Activated CD8-positive, alpha-beta T cell treated with anti-CD3 and anti-CD28 coated beads, Interleukin-2, amount 10 ng/mL, durations not matched to agents 7 days and 5 days (primary cell): ENCODE measurements around the gene RUNX1. TPM values are rescaled to one million over a fixed set of nuclear protein-coding genes. Genes with fewer than 3 reads are reported as not detected.
"Not testable (repeated sequence)": the region's sequence is repeated elsewhere in the genome, so short reads cannot be mapped to it uniquely, and the experiment has no call there.

Experiments used
- ATAC-seq: fragments of 150-1000 bp; cut with Tn5 transposase; one replicate; pipeline ENCODE4 v1.10.0; 2021; ENCODE audit warnings: moderate library complexity
- CTCF ChIA-PET: fragments of 350-600 bp; sonication (Branson Sonifier 250); formaldehyde crosslinking; loops from one replicate; lab custom pipeline; 2021; ENCODE audit warnings: antibody characterized with exemption; lab: Charles Lee
- POLR2A ChIA-PET: fragments of 350-600 bp; sonication (Branson Sonifier 250); formaldehyde crosslinking; loops from one replicate; lab custom pipeline; 2021; ENCODE audit warnings: antibody characterized with exemption; lab: Charles Lee
- DNase-seq: peaks from one replicate; pipeline ENCODE4 v3.0.0-alpha.2; 2020
- H3K27ac Mint-ChIP-seq: one replicate; pipeline ENCODE4 v1.8.0; 2021; ENCODE audit warnings: mild to moderate bottlenecking, mixed read lengths
- H3K27me3 Mint-ChIP-seq: one replicate; pipeline ENCODE4 v1.8.0; 2021; ENCODE audit warnings: low read depth, mixed read lengths
- H3K36me3 Mint-ChIP-seq: one replicate; pipeline ENCODE4 v1.8.0; 2021; ENCODE audit warnings: low read depth, mixed read lengths
- H3K4me1 Mint-ChIP-seq: one replicate; pipeline ENCODE4 v1.8.0; 2021; ENCODE audit warnings: low read depth, mixed read lengths
- H3K4me3 Mint-ChIP-seq: one replicate; pipeline ENCODE4 v1.8.0; 2021; ENCODE audit warnings: mild to moderate bottlenecking, mixed read lengths
- H3K9me3 Mint-ChIP-seq: one replicate; pipeline ENCODE4 v1.8.0; 2022; ENCODE audit warnings: mixed read lengths; ENCODE audit not compliant: insufficient read depth
- total RNA-seq, 2 experiments: library from RNA; stranded (reverse); gene quantifications; one replicate each; pipeline ENCODE4 v1.2.3, GENCODE V29; 2021

RUNX1 gene
- total RNA-seq, 2 experiments from 2014 or later, result 10.4 to 10.6 TPM

GRCh38 chr21:34951868-34952267, 97.2 kb downstream of the RUNX1 start:
- ATAC-seq, H3K27ac Mint-ChIP-seq, H3K36me3 Mint-ChIP-seq, DNase-seq, H3K9me3 Mint-ChIP-seq, H3K4me3 Mint-ChIP-seq, POLR2A ChIA-PET, H3K27me3 Mint-ChIP-seq: not testable (repeated sequence)
- CTCF ChIA-PET, result interaction anchor here (1.0 to 1.6 kb wide), 2 partner anchors 9 to 38 kb away, joined by 4 read pairs; no protein-coding TSS in a partner anchor
- H3K4me1 Mint-ChIP-seq, result peaks cover 11% of the 10 kb centered on the region

DNA sequence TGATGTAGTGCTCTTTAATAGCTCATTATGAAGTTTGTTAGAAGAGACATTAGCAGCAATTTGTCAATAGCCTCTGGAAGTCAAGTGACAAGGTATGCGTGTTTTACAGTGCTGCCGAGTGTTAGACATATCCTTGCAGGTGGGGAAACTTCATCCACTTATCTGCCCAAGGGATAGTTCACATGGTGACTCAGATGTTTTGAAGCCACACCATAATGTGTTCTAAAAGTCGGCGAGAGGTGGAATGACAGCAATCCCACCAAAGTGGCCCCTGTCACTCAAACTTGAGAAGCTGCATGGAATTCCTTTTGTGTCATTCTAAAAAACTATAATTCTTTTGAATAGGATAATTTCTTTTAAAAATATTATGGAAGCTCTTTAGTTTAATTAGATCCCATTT, 98.1 kb downstream of the RUNX1 start:
- Mint-ChIP-seq H3K9me3 (no peaks in the 10 kb centered on the region), H3K4me1 (peaks cover 20% of the 10 kb centered on the region), H3K4me3 (no peak overlapping the region), H3K27ac (no peak overlapping the region), H3K27me3 (peaks cover 4% of the 10 kb centered on the region), H3K36me3 (peaks cover 8% of the 10 kb centered on the region)
- CTCF ChIA-PET, result interaction anchor here (0.9 to 2.0 kb wide), 4 partner anchors 10 to 32 kb away, joined by 3 to 7 read pairs (median 4); no protein-coding TSS in a partner anchor
- no peak for DNase-seq
- ATAC-seq, result no peak
- POLR2A ChIA-PET, result interaction anchor here (1.3 kb wide), 1 partner anchor 10 kb away, joined by 3 read pairs; no protein-coding TSS in a partner anchor

DNA sequence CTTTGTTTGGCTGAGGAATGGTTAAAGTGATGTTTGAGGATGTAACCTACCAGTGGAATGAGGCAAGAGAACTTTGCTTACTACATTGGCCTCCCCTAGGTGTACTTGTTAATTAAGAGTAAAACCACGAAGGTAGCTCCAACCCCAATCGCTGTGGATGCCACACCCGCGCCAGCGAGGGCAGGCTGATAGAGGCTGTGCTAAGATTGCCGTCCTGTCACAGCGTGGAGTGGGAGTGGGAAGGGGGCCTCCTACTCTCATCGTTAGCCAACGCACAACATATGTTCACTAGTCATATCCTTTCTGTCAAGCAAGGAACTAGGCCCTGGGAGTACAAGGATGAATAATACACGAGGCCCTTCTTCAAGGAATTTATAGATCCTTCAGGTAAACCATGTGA, 99.6 kb downstream of the RUNX1 start:
- ATAC-seq (no peak), DNase-seq (no peak)
- peaks cover 12% of the 10 kb centered on the region for H3K36me3 Mint-ChIP-seq
- no peak overlapping the region for H3K4me3 Mint-ChIP-seq
- H3K9me3 Mint-ChIP-seq, result no peaks in the 10 kb centered on the region
- peaks cover 29% of the 10 kb centered on the region for H3K4me1 Mint-ChIP-seq
- H3K27me3 Mint-ChIP-seq, result peaks cover 4% of the 10 kb centered on the region
- ChIA-PET POLR2A (interaction anchor here (1.1 kb wide), 1 partner anchor 15 kb away, joined by 3 read pairs; no protein-coding TSS in a partner anchor), CTCF (interaction anchor here (0.8 to 2.0 kb wide), 4 partner anchors 10 to 62 kb away, joined by 3 to 7 read pairs (median 4); no protein-coding TSS in a partner anchor)
- no peak overlapping the region for H3K27ac Mint-ChIP-seq

DNA sequence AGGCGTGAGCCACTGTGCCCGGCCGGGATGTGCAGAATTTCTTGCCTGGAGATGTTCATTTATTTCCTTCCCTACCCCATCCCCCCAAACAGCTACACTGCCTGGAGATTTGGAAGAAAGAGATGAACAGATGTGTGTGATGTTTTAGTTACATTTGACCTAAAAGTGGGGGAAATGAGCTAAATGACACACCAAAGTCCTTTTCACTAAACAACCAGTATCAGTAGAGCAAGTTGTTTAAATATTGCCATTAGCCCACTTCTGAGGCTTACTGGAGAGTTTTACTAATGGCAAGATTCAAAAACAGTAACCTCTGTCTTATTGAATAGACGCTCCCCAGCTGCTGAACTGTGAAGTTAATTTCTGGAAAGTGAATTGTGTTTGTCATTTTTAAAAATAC, 100.1 kb downstream of the RUNX1 start:
- H3K36me3 Mint-ChIP-seq, result peaks cover 15% of the 10 kb centered on the region
- ATAC-seq (no peak), DNase-seq (no peak)
- ChIA-PET POLR2A (interaction anchor here (1.1 kb wide), 1 partner anchor 15 kb away, joined by 3 read pairs; no protein-coding TSS in a partner anchor), CTCF (interaction anchor here (0.8 to 1.2 kb wide), 3 partner anchors 10 to 61 kb away, joined by 3 to 6 read pairs (median 3); no protein-coding TSS in a partner anchor)
- H3K4me3 Mint-ChIP-seq, result no peak overlapping the region
- H3K27me3 Mint-ChIP-seq, result peaks cover 2% of the 10 kb centered on the region
- H3K27ac Mint-ChIP-seq, result no peak overlapping the region
- peaks cover 34% of the 10 kb centered on the region for H3K4me1 Mint-ChIP-seq
- no peaks in the 10 kb centered on the region for H3K9me3 Mint-ChIP-seq

- POLR2A ChIA-PET, result no interaction called here
- peaks cover 15% of the 10 kb centered on the region for H3K36me3 Mint-ChIP-seq
- peaks cover under 1% of the 10 kb centered on the region for H3K27me3 Mint-ChIP-seq
- H3K4me1 Mint-ChIP-seq, result peaks cover 38% of the 10 kb centered on the region
- no peak for ATAC-seq
- CTCF ChIA-PET, result interaction anchor here (1.2 to 3.0 kb wide), 2 partner anchors 11 to 35 kb away, joined by 6 to 16 read pairs; no protein-coding TSS in a partner anchor
- H3K27ac Mint-ChIP-seq, result no peak overlapping the region
- no peak overlapping the region for H3K4me3 Mint-ChIP-seq
- DNase-seq, result no peak
- H3K9me3 Mint-ChIP-seq, result no peaks in the 10 kb centered on the region
Observed at GRCh38 chr21:34948157-34948556, 100.9 kb downstream of the RUNX1 start.

- ChIA-PET CTCF (interaction anchor here (0.8 to 3.0 kb wide), 19 partner anchors 9 to 101 kb away, joined by 3 to 35 read pairs (median 6); no protein-coding TSS in a partner anchor), POLR2A (interaction anchor here (1.1 to 1.5 kb wide), 4 partner anchors 13 to 101 kb away, joined by 3 to 9 read pairs (median 3); no protein-coding TSS in a partner anchor)
- no peak overlapping the region for H3K27ac Mint-ChIP-seq
- peaks cover 15% of the 10 kb centered on the region for H3K36me3 Mint-ChIP-seq
- no peaks in the 10 kb centered on the region for H3K9me3 Mint-ChIP-seq
- no peak for DNase-seq
- H3K4me1 Mint-ChIP-seq, result peaks cover 40% of the 10 kb centered on the region
- no peak overlapping the region for H3K4me3 Mint-ChIP-seq
- ATAC-seq, result no peak
- H3K27me3 Mint-ChIP-seq, result peaks cover under 1% of the 10 kb centered on the region
Observed at GRCh38 chr21:34946916-34947534, 102.1 kb downstream of the RUNX1 start.

- Mint-ChIP-seq H3K36me3 (peaks cover 13% of the 10 kb centered on the region), H3K9me3 (no peaks in the 10 kb centered on the region), H3K4me1 (peaks cover 40% of the 10 kb centered on the region), H3K27ac (no peak overlapping the region), H3K4me3 (no peak overlapping the region), H3K27me3 (peaks cover 4% of the 10 kb centered on the region)
- ChIA-PET CTCF (interaction anchor here (0.8 to 3.0 kb wide), 20 partner anchors 8 to 102 kb away, joined by 3 to 35 read pairs (median 6); no protein-coding TSS in a partner anchor), POLR2A (interaction anchor here (0.6 to 1.5 kb wide), 5 partner anchors 13 to 102 kb away, joined by 3 to 9 read pairs (median 3); no protein-coding TSS in a partner anchor)
- ATAC-seq (no peak), DNase-seq (no peak)
Observed at GRCh38 chr21:34946385-34946840, 102.7 kb downstream of the RUNX1 start.

- no peak overlapping the region for H3K4me3 Mint-ChIP-seq
Observed at GRCh38 chr21:34945288-34945687, 103.8 kb downstream of the RUNX1 start.

DNA sequence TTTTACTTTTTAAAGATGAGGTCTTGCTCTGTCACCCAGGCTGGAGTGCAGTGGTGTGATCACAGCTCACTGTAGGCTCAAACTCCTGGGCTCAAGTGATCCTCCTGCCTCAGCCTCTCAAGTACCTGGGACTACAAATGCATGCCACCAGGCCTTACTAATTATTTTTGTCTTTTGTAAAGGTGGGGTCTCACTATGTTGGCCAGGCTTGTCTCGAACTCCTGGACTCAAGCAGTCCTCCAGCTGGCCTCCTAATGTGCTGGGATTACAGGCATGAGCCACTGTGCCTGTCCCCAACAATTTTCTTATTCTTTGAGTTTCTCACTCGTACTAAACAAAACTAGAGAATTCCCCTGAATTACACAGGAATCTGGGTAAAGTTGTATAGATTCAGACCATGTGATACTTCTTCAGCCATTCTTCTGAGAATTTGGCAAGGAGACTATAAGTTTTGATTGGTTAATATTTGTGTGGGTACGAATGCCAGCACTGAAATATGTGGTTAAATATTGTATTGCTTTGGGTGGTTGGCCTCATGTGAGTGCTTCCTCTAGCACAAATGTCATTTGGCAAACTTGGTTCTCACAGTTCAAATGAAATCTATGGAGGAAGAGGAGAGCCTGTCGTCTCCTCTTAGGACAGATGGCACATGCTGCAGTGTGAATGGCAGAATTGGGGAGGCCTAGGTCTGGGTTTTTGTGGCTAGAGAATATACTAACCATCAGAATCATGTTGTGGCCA, 104.9 kb downstream of the RUNX1 start:
- ChIA-PET POLR2A (no interaction called here), CTCF (interaction anchor here (0.8 kb wide), 1 partner anchor 52 kb away, joined by 3 read pairs; no protein-coding TSS in a partner anchor)
- peaks cover 6% of the 10 kb centered on the region for H3K27me3 Mint-ChIP-seq
- peaks cover 44% of the 10 kb centered on the region for H3K4me1 Mint-ChIP-seq
- no peak for DNase-seq
- peaks cover 13% of the 10 kb centered on the region for H3K36me3 Mint-ChIP-seq
- no peaks in the 10 kb centered on the region for H3K9me3 Mint-ChIP-seq
- H3K4me3 Mint-ChIP-seq, result no peak overlapping the region
- peak overlapping the region; percentile 15 for H3K27ac Mint-ChIP-seq
- no peak for ATAC-seq

More at GRCh38 chr21:34945288-34945687, 103.8 kb downstream of the RUNX1 start:
- no peak overlapping the region for H3K27ac Mint-ChIP-seq
- ChIA-PET POLR2A (interaction anchor here (0.6 to 1.0 kb wide), 2 partner anchors 11 to 29 kb away, joined by 5 read pairs; no protein-coding TSS in a partner anchor), CTCF (interaction anchor here (1.3 to 3.0 kb wide), 6 partner anchors 9 to 55 kb away, joined by 3 to 35 read pairs (median 11); no protein-coding TSS in a partner anchor)
- peaks cover 13% of the 10 kb centered on the region for H3K36me3 Mint-ChIP-seq
- H3K9me3 Mint-ChIP-seq, result no peaks in the 10 kb centered on the region
- no peak for ATAC-seq
- peaks cover 6% of the 10 kb centered on the region for H3K27me3 Mint-ChIP-seq
- peaks cover 40% of the 10 kb centered on the region for H3K4me1 Mint-ChIP-seq
- DNase-seq, result no peak

DNA sequence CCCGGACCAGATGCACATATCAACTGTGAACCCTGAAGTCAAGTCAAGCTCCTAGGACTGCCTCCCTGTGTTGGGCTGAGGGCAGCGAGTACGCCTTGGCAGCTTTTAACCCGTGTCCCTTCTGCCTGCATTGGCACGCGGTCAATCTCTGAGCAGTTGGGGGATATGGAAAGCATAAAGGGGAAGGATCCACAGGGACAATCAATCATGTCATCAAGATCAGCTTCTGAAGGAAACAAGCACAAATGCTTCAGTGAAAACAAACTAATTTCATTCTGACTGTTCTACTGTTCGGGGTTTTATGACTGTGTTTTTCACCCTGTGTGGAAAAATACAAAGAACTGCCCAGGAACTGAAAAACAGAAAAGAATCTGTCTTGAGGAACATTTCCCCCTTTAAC, 106.2 kb downstream of the RUNX1 start:
- H3K4me3 Mint-ChIP-seq, result no peak overlapping the region
- ATAC-seq, result no peak

DNA sequence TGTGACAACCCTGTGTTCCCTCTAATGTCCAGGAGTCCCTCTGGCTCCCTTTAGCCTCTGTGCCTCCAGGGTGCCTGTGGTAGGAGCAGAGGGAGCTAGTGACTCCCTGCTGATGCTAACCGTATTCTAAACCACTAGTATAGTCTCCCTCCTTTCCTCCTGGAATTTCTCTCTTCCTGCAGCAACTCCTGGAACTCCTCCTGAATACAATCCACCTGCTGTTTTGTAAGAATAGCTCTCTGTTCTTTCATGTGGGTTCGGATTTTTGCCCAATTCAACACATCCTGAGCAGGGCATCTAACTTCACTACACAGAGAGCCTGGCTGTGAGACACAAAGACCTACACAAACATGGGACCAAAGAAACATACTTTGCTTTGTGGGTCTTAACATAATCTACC, 107.9 kb downstream of the RUNX1 start:
- ATAC-seq (no peak), DNase-seq (no peak)
- peaks cover 6% of the 10 kb centered on the region for H3K27me3 Mint-ChIP-seq
- peaks cover 11% of the 10 kb centered on the region for H3K36me3 Mint-ChIP-seq
- H3K27ac Mint-ChIP-seq, result no peak overlapping the region
- H3K4me3 Mint-ChIP-seq, result no peak overlapping the region
- peaks cover 39% of the 10 kb centered on the region for H3K4me1 Mint-ChIP-seq
- CTCF ChIA-PET, result no interaction called here
- POLR2A ChIA-PET, result no interaction called here
- no peaks in the 10 kb centered on the region for H3K9me3 Mint-ChIP-seq

More for the DNA sequence above, 106.2 kb downstream of the RUNX1 start:
- H3K27me3 Mint-ChIP-seq, result peaks cover 6% of the 10 kb centered on the region
- DNase-seq, result no peak
- no peaks in the 10 kb centered on the region for H3K9me3 Mint-ChIP-seq
- POLR2A ChIA-PET, result no interaction called here
- peaks cover 40% of the 10 kb centered on the region for H3K4me1 Mint-ChIP-seq
- H3K27ac Mint-ChIP-seq, result no peak overlapping the region
- peaks cover 13% of the 10 kb centered on the region for H3K36me3 Mint-ChIP-seq
- CTCF ChIA-PET, result interaction anchor here (1.1 to 1.3 kb wide), 3 partner anchors 9 to 106 kb away, joined by 4 to 5 read pairs (median 5); no protein-coding TSS in a partner anchor
